GM20431 (cell line): Measurements from ENCODE around the gene IRF9.
"Not testable (repeated sequence)": the region's sequence is repeated elsewhere in the genome, so short reads cannot be mapped to it uniquely, and the experiment has no call there.

Experiments
- in situ Hi-C: fragments of 300-500 bp; cut with MseI, MboI; formaldehyde crosslinking; loops from one replicate; pipeline ENCODE4 v1.15.0; 2020; ENCODE audit warnings: low sequenced_read_pairs; ENCODE audit not compliant: unreplicated experiment

Gene IRF9

GRCh38 chr14:24188251-24189058 is 27.4 kb downstream of the IRF9 start, which contains the start of gene IPO4:
TSS of gene IPO4 (minus strand) at chr14:24188816. CDS start at chr14:24188787, 29 bp downstream.
- in situ Hi-C loops: no loop called here

- in situ Hi-C loops: no loop called here
Observed at GRCh38 chr14:24189059-24189375, 28.0 kb downstream of the IRF9 start.

- in situ Hi-C loops: no loop called here
Observed at GRCh38 chr14:24189460-24189859, 28.4 kb downstream of the IRF9 start.

GRCh38 chr14:24190416-24190815 is 29.4 kb downstream of the IRF9 start:
- in situ Hi-C loops: no loop called here

- in situ Hi-C loops: no loop called here
Observed at GRCh38 chr14:24192933-24193332, 31.9 kb downstream of the IRF9 start.

- in situ Hi-C loops: no loop called here
Observed at GRCh38 chr14:24194186-24194872, 33.3 kb downstream of the IRF9 start.

DNA sequence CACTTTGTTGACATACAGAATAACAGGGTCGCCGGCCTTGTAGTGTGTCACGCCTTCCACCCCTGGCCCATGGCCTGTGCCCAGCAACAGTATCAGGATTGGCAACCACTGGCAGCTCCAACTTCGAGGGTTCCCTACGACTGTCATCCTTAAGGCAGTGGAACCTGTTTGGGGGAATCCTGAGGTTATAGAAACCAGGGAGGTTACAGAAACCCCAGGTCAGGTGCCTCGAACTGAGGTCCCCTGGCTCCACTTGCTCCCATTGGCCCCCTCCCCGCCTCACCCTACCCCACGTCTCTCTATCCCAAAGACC is 33.8 kb downstream of the IRF9 start:
- in situ Hi-C loops: no loop called here

GRCh38 chr14:24195186-24196070 is 34.4 kb downstream of the IRF9 start, which contains the start of gene TM9SF1:
TSS of gene TM9SF1 (minus strand) at chr14:24195441. CDS start at chr14:24195019, 422 bp downstream.
- in situ Hi-C loops: no loop called here

DNA sequence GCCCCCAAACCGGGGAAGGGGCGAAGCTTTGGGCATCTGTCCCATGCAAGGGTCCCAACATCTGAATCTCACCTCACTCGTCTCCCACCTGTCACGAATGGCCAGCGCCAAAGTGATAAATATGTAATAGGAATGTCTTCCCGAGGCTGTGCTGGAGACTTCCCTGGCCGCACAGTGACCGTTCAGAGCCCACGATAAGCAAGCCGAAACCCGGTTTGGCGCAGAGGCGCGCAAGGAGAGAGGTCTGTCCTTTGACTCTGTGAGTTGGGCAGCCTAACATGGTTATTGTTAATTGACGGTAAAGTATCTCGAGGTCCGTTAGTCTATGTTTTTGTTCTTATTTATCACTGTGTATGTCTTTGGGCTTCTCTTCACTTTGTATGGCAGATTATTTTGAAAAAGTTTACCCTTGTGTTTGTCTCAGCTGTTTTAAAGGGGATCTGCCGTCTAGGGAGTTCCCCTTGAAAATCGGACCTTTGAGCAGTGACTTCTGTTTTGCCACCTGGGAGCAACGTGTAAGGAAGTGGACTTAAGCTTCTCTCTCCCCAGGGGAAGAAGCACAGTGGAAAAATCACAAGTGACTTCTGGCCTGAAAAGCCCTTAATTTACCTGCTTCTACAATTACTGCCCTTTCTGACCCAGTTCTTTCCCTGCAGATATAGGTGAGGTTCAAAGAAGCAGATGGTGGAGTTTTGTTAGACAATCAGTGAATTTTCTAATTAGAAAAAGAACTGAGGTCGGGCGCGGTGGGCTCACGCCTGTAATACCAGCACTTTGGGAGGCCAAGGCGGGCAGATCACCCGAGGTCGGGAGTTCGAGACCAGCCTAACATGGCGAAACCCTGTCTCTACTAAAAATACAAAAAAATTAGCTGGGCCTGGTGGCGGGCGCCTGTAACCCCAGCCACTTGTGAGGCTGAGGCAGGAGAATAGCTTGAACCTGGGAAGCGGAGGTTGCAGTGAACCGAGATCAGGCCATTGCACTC is 35.3 kb downstream of the IRF9 start:
- in situ Hi-C loops: no loop called here

GRCh38 chr14:24197056-24197450 is 36.0 kb downstream of the IRF9 start:
- in situ Hi-C loops: no loop called here

DNA sequence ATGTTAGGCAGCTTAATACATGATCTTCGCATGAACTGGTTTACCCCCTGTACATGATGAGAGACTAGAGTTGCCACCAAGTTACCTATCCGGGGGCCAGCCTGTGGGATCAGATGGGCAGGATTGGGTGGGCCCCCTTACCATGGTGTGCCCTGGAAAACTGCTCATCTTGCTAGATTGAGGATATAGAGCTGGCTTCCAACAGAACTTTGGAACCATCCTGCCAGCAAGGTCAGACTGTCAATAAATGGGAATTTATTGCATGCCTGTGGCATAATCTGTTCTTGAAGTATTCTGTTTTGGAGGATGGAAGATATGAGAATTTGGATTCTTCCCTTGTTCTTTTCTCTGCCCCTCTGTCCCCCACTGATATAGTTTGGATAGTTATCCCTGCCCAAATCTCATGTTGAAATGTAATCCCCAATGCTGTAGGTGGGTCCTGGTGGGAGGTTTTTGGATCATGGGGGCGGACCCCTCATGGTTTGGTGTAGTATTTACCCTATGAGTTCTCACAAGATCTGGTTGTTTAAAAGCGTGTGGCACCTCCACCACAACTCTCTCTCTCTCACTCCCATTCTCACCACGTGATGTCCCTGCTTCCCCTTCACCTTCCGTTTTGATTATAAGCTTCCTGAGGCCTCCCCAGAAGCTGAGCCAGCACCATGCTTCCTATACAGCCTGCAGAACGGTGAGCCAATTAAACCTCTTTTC is 37.9 kb downstream of the IRF9 start:
- in situ Hi-C loops: no loop called here

DNA sequence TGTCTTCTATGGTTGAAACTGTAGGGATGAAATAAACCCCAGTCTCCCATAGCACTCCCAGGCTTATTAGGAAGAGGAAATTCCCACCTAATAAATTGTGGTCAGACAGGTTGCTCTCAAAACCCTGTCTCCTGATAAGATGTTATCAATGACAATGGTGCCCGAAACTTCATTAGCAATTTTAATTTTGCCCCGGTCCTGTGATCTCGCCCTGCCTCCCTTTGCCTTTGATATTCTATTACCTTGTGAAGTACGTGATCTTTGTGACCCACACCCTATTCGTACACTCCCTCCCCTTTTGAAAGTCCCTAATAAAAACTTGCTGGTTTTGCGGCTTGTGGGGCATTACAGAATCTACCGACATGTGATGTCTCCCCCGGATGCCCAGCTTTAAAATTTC is 41.5 kb downstream of the IRF9 start:
- in situ Hi-C loops: not testable (repeated sequence)

GRCh38 chr14:24203249-24203886 is 42.3 kb downstream of the IRF9 start:
- in situ Hi-C loops: not testable (repeated sequence)

DNA sequence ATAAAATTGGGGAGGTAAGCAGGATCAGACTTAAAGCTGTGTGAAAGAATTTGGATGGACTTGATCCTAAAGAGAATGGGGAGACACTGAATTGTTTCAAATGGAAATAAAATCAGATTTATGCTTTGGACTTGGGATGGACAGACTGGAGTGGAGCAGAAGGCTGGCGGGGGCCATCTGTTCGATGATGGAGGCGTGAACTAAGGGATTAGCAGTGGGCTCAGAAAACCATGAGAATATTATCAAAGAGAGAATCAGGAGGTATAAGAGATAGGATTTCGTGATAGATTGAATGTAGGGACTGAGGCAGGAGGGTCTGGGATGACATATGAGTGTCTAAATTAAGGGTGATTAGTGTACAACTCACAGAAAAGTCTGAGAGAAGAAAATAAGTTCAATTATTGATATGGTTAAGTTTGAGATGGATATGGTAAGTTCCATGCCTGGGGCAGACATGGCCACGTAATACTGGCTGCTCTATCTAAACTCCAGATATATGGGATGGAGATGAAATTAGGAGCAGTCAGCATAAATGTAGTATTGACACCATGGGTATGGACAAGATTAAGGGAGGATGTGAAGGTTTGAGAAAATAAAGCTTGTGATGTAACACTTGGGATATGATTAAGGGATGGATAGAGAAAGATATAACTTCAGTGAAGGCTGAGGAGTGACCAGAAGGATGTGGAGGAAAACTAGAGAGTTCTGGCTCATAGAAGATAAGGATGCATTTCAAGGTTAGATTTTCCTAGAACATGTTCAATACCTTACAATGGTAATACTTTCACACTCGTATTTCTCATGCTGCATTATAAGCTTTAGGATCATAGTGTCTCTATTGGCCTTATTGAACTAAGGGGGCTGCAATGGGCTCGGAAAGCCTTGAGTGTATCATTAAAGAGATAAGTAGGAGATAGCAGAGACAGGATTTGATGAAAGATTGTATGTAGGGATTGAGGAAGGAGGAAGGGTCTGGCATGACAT is 43.4 kb downstream of the IRF9 start:
- in situ Hi-C loops: no loop called here

DNA sequence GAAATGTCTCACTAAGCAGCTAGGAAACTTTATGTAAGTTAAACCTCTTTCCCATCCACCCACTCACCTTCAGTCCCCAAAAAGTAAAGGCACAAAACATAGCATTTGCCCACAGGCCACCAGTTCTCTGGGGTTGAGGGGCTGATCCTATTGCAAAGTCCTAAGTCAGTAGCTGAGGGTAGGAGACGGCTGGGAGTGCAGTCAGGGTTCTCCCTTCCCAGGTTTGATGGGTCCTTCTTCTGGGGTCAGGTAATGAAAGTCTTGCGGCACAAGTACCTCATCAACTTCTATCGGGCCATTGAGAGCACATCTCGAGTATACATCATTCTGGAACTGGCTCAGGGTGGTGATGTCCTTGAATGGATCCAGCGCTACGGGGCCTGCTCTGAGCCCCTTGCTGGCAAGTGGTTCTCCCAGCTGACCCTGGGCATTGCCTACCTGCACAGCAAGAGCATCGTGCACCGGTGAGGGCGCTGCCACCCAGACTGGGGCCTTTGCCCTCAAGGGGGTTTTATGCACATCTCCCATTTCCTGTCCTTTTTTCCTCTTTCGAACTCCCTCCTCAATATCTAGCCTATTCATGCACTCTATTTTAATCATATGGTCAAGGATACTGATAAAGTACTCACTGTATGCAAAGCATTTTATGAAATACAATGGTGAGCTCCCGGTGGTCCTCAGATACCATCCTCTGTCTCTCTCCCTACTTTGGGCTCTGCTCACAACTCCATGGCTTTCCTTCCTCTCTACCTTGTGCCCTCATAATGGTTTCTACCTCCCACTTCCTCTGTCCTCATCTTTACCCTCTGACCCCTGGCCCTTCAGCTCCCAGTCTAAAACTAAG is 45.4 kb downstream of the IRF9 start:
- in situ Hi-C loops: no loop called here

GRCh38 chr14:24207104-24207551 is 46.1 kb downstream of the IRF9 start:
- in situ Hi-C loops: no loop called here
